HUES64 (cell line): ENCODE data around the gene RDH16.
"Not testable (repeated sequence)": the region's sequence is repeated elsewhere in the genome, so short reads cannot be mapped to it uniquely, and the experiment has no call there.

Source experiments
- H3K27ac ChIP-seq: 2 replicates; pipeline ENCODE4 v1.7.0; 2013; ENCODE audit warnings: low read depth, low read length, inconsistent platforms
- H3K27me3 ChIP-seq: 2 replicates; pipeline ENCODE4 v1.6.1; 2013; ENCODE audit warnings: mild to moderate bottlenecking, low read length; ENCODE audit not compliant: insufficient read depth
- H3K36me3 ChIP-seq: 2 replicates; pipeline ENCODE4 v1.6.1; 2013; ENCODE audit warnings: mild to moderate bottlenecking, low read length; ENCODE audit not compliant: insufficient read depth
- H3K4me1 ChIP-seq: 2 replicates; pipeline ENCODE4 v1.6.1; 2013; ENCODE audit warnings: mild to moderate bottlenecking, low read length, moderate library complexity; ENCODE audit not compliant: insufficient read depth
- H3K4me3 ChIP-seq: 2 replicates; pipeline ENCODE4 v1.5.1; 2013; ENCODE audit warnings: mild to moderate bottlenecking, low read length, moderate library complexity
- H3K9ac ChIP-seq: 2 replicates; pipeline ENCODE4 v1.6.1; 2013; ENCODE audit warnings: mild to moderate bottlenecking, low read depth, low read length
- H3K9me3 ChIP-seq: 2 replicates; pipeline ENCODE4 v1.6.1; 2013; ENCODE audit warnings: low read depth, low read length; ENCODE audit not compliant: insufficient read depth
- WGBS: fragments of 150-250, 120-280 bp; methylation state at CpG from one replicate; pipeline ENCODE4 v1.1.7; 2013; ENCODE audit warnings: missing lambda C conversion rate; 5-methylcytosine and 5-hydroxymethylcytosine counted together

The RDH16 gene

GRCh38 chr12:56987551-56988053, 30.2 kb upstream of the RDH16 start:
- 34% methylated on average over 11 of the region's 11 CpGs for WGBS
- H3K4me3 ChIP-seq, result no peak overlapping the region
- H3K9me3 ChIP-seq, result no peaks in the 10 kb centered on the region
- no peak overlapping the region for H3K27ac ChIP-seq
- no peak overlapping the region for H3K9ac ChIP-seq
- peaks cover 7% of the 10 kb centered on the region; the same call in 1 of the 2 replicates for H3K4me1 ChIP-seq
- no peaks in the 10 kb centered on the region for H3K27me3 ChIP-seq
- no peaks in the 10 kb centered on the region for H3K36me3 ChIP-seq

- no peaks in the 10 kb centered on the region for H3K36me3 ChIP-seq
- H3K27ac ChIP-seq, result no peak overlapping the region
- no peaks in the 10 kb centered on the region for H3K9me3 ChIP-seq
- peaks cover 7% of the 10 kb centered on the region; the same call in 1 of the 2 replicates for H3K4me1 ChIP-seq
- H3K9ac ChIP-seq, result no peak overlapping the region
- no peaks in the 10 kb centered on the region for H3K27me3 ChIP-seq
- no peak overlapping the region for H3K4me3 ChIP-seq
These were observed 29.6 kb upstream of the RDH16 start for GRCh38 chr12:56987011-56987410.

- not testable (repeated sequence) for H3K4me3 ChIP-seq, H3K27ac ChIP-seq, H3K9ac ChIP-seq, H3K9me3 ChIP-seq, H3K27me3 ChIP-seq, H3K4me1 ChIP-seq, H3K36me3 ChIP-seq
- WGBS, result 65% methylated on average over 4 of the region's 6 CpGs
These were observed 28.3 kb upstream of the RDH16 start for GRCh38 chr12:56985714-56986113.

GRCh38 chr12:56983386-56983785, 26.0 kb upstream of the RDH16 start:
- Histone ChIP-seq H3K9me3 (no peaks in the 10 kb centered on the region), H3K9ac (no peak overlapping the region), H3K4me1 (peaks cover 7% of the 10 kb centered on the region; the same call in 1 of the 2 replicates), H3K27ac (no peak overlapping the region), H3K4me3 (no peak overlapping the region), H3K27me3 (no peaks in the 10 kb centered on the region), H3K36me3 (no peaks in the 10 kb centered on the region)
- 91% methylated on average over 4 of the region's 4 CpGs for WGBS

GRCh38 chr12:56982578-56983236, 25.3 kb upstream of the RDH16 start:
- H3K4me3 ChIP-seq, H3K4me1 ChIP-seq, H3K9ac ChIP-seq, H3K27me3 ChIP-seq, H3K36me3 ChIP-seq, H3K27ac ChIP-seq, H3K9me3 ChIP-seq: not testable (repeated sequence)
- 88% methylated on average over 3 of the region's 3 CpGs for WGBS

GRCh38 chr12:56980941-56981530, 23.6 kb upstream of the RDH16 start:
- H3K27ac ChIP-seq, result no peak overlapping the region
- no peak overlapping the region for H3K4me3 ChIP-seq

GRCh38 chr12:56980268-56980667, 22.9 kb upstream of the RDH16 start:
- H3K9ac ChIP-seq, result no peak overlapping the region
- H3K27ac ChIP-seq, result no peak overlapping the region
- WGBS, result 90% methylated on average over 6 of the region's 6 CpGs
- no peaks in the 10 kb centered on the region for H3K27me3 ChIP-seq
- no peak overlapping the region for H3K4me3 ChIP-seq
- no peaks in the 10 kb centered on the region for H3K36me3 ChIP-seq
- H3K9me3 ChIP-seq, result no peaks in the 10 kb centered on the region
- H3K4me1 ChIP-seq, result no peaks in the 10 kb centered on the region

More at GRCh38 chr12:56980941-56981530, 23.6 kb upstream of the RDH16 start:
- Histone ChIP-seq H3K9ac (no peak overlapping the region), H3K4me1 (no peaks in the 10 kb centered on the region), H3K36me3 (no peaks in the 10 kb centered on the region), H3K27me3 (no peaks in the 10 kb centered on the region), H3K9me3 (no peaks in the 10 kb centered on the region)
- WGBS, result 94% methylated on average over 4 of the region's 4 CpGs

- Histone ChIP-seq H3K4me3 (no peak overlapping the region), H3K4me1 (no peaks in the 10 kb centered on the region), H3K9ac (no peak overlapping the region), H3K27me3 (no peaks in the 10 kb centered on the region), H3K9me3 (no peaks in the 10 kb centered on the region), H3K27ac (no peak overlapping the region), H3K36me3 (no peaks in the 10 kb centered on the region)
- WGBS, result 87% methylated on average over 3 of the region's 3 CpGs
These were observed 22.2 kb upstream of the RDH16 start for GRCh38 chr12:56979628-56980027.

GRCh38 chr12:56978397-56979138, 21.2 kb upstream of the RDH16 start:
- Histone ChIP-seq H3K36me3 (no peaks in the 10 kb centered on the region), H3K27ac (no peak overlapping the region), H3K9ac (no peak overlapping the region), H3K27me3 (no peaks in the 10 kb centered on the region), H3K4me1 (no peaks in the 10 kb centered on the region), H3K4me3 (no peak overlapping the region), H3K9me3 (no peaks in the 10 kb centered on the region)
- 87% methylated on average over 3 of the region's 3 CpGs for WGBS

GRCh38 chr12:56977361-56977760, 20.0 kb upstream of the RDH16 start:
- not testable (repeated sequence) for H3K4me3 ChIP-seq, H3K9ac ChIP-seq, H3K27me3 ChIP-seq, H3K4me1 ChIP-seq, H3K9me3 ChIP-seq, H3K36me3 ChIP-seq, H3K27ac ChIP-seq
- 91% methylated on average over 3 of the region's 4 CpGs for WGBS

- not testable (repeated sequence) for H3K9me3 ChIP-seq, H3K4me1 ChIP-seq, H3K36me3 ChIP-seq, H3K27me3 ChIP-seq, H3K4me3 ChIP-seq, H3K27ac ChIP-seq, H3K9ac ChIP-seq
- WGBS, result 96% methylated on average over 3 of the region's 3 CpGs
These were observed 16.8 kb upstream of the RDH16 start for GRCh38 chr12:56974224-56974623.
